ENCODE measurements around the gene TRIM13. TPM values are rescaled to one million over a fixed set of nuclear protein-coding genes. Genes with fewer than 3 reads are reported as not detected.

Gene TRIM13
- total RNA-seq, 1 donor from 2014 or later, result 24.2 TPM

- intact Hi-C loops (cut with DNase I), result no loop called here
- DNase-seq (ENCODE audit: missing footprints) (no peak), ATAC-seq (no peak)
Measured at GRCh38 chr13:49993111-49993510, 3.7 kb upstream of the TRIM13 start.

- DNase-seq (ENCODE audit: missing footprints) (no peak), ATAC-seq (no peak)
- intact Hi-C loops (cut with DNase I), result no loop called here
Measured at GRCh38 chr13:49993666-49994065, 3.2 kb upstream of the TRIM13 start.

- DNase-seq (ENCODE audit: missing footprints), result no peak
- intact Hi-C loops (cut with DNase I), result loop anchor here (1.0 to 5.0 kb wide), 3 partner anchors 59 to 537 kb away; partner anchors contain the start of gene SPRYD7
- ATAC-seq, result no peak
Measured at GRCh38 chr13:49995625-49996101, 1.2 kb upstream of the TRIM13 start.

GRCh38 chr13:49996161-49996915 lies 504 bp upstream of the TRIM13 start:
- intact Hi-C loops (cut with DNase I), result loop anchor here (1.0 to 5.0 kb wide), 3 partner anchors 60 to 536 kb away; partner anchors contain the start of gene SPRYD7
- DNase-seq (ENCODE audit: missing footprints), result peak; percentile 97
- ATAC-seq, result peak; percentile 90

GRCh38 chr13:49997955-49998354 lies 1.1 kb downstream of the TRIM13 start:
- no peak for DNase-seq (ENCODE audit: missing footprints)
- intact Hi-C loops (cut with DNase I), result loop anchor here (1.0 to 5.0 kb wide), 3 partner anchors 83 to 534 kb away; no protein-coding TSS in a partner anchor
- ATAC-seq, result no peak

- intact Hi-C loops (cut with DNase I), result loop anchor here (5.0 kb wide), 1 partner anchor 533 kb away; no protein-coding TSS in a partner anchor
- no peak for DNase-seq (ENCODE audit: missing footprints)
- no peak for ATAC-seq
Measured at GRCh38 chr13:49998714-49999624, 2.1 kb downstream of the TRIM13 start.

GRCh38 chr13:50001287-50001686 lies 4.4 kb downstream of the TRIM13 start:
- intact Hi-C loops (cut with DNase I), result no loop called here
- ATAC-seq, result no peak
- DNase-seq (ENCODE audit: missing footprints), result no peak

- DNase-seq (ENCODE audit: missing footprints), result no peak
- no peak for ATAC-seq
- intact Hi-C loops (cut with DNase I), result no loop called here
Measured at GRCh38 chr13:50006426-50007135, 9.7 kb downstream of the TRIM13 start.

GRCh38 chr13:50011461-50011860 lies 14.6 kb downstream of the TRIM13 start:
- no peak for ATAC-seq
- no peak for DNase-seq (ENCODE audit: missing footprints)
- intact Hi-C loops (cut with DNase I), result no loop called here

GRCh38 chr13:50012396-50013169 lies 15.7 kb downstream of the TRIM13 start:
- intact Hi-C loops (cut with DNase I), result no loop called here
- no peak for ATAC-seq

GRCh38 chr13:50014386-50014785 lies 17.5 kb downstream of the TRIM13 start:
- intact Hi-C loops (cut with DNase I), result no loop called here
- DNase-seq (ENCODE audit: missing footprints) (no peak), ATAC-seq (no peak)

More at GRCh38 chr13:50012396-50013169, 15.7 kb downstream of the TRIM13 start:
- no peak for DNase-seq (ENCODE audit: missing footprints)

GRCh38 chr13:50015258-50015657 lies 18.4 kb downstream of the TRIM13 start, which contains the start of gene KCNRG:
Gene KCNRG, plus strand, starts transcription at chr13:50015444. Its CDS starts 50 bp downstream, at chr13:50015494.
- no peak for ATAC-seq
- no peak for DNase-seq (ENCODE audit: missing footprints)
- intact Hi-C loops (cut with DNase I), result no loop called here

GRCh38 chr13:50015750-50016149 lies 18.9 kb downstream of the TRIM13 start:
- intact Hi-C loops (cut with DNase I), result no loop called here
- no peak for ATAC-seq
- DNase-seq (ENCODE audit: missing footprints), result no peak

- no peak for ATAC-seq
- DNase-seq (ENCODE audit: missing footprints), result no peak
- intact Hi-C loops (cut with DNase I), result no loop called here
Measured at GRCh38 chr13:50016444-50016843, 19.6 kb downstream of the TRIM13 start.

- peak; percentile 66 for ATAC-seq
- intact Hi-C loops (cut with DNase I), result no loop called here
- no peak for DNase-seq (ENCODE audit: missing footprints)
Measured at GRCh38 chr13:50017819-50018218, 21.0 kb downstream of the TRIM13 start.

GRCh38 chr13:50025436-50025835 lies 28.6 kb downstream of the TRIM13 start:
- no peak for ATAC-seq
- DNase-seq (ENCODE audit: missing footprints), result no peak
- intact Hi-C loops (cut with DNase I), result no loop called here

- ATAC-seq, result no peak
- intact Hi-C loops (cut with DNase I), result no loop called here
- DNase-seq (ENCODE audit: missing footprints), result no peak
Measured at GRCh38 chr13:50026788-50027473, 30.1 kb downstream of the TRIM13 start.

Measured in Right ventricle myocardium inferior (tissue), 1 donor.